VCaP (cell line): ENCODE data around the gene BCR.

Experiments used
- H3K27ac ChIP-seq: fragments of 450-650 bp; 2 replicates; pipeline ENCODE4 v1.5.1; 2017
- CTCF ChIP-seq: fragments of 450-650 bp; conservative IDR thresholded peaks from 2 replicates; pipeline ENCODE4 v1.5.1; 2017; ENCODE audit warnings: mild to moderate bottlenecking, moderate library complexity

BCR gene

GRCh38 chr22:23288301-23289129, 108.2 kb downstream of the BCR start:
- TF ChIP-seq CTCF = no peak
- H3K27ac ChIP-seq = no peak overlapping the region

- H3K27ac ChIP-seq = no peak overlapping the region
- no peak for TF ChIP-seq CTCF
These were observed 108.8 kb downstream of the BCR start for GRCh38 chr22:23289130-23289503.

- H3K27ac ChIP-seq = no peak overlapping the region
- TF ChIP-seq CTCF = peak; percentile 84
These were observed 109.8 kb downstream of the BCR start for GRCh38 chr22:23289851-23290724.

GRCh38 chr22:23291806-23292452, 111.6 kb downstream of the BCR start:
- TF ChIP-seq CTCF = no peak
- no peak overlapping the region for H3K27ac ChIP-seq

GRCh38 chr22:23292453-23293350, 112.4 kb downstream of the BCR start:
- no peak for TF ChIP-seq CTCF
- H3K27ac ChIP-seq = no peak overlapping the region

- no peak overlapping the region for H3K27ac ChIP-seq
- TF ChIP-seq CTCF = no peak
These were observed 113.4 kb downstream of the BCR start for GRCh38 chr22:23293720-23294119.
